Measurements from ENCODE around the gene ATN1.

DNA sequence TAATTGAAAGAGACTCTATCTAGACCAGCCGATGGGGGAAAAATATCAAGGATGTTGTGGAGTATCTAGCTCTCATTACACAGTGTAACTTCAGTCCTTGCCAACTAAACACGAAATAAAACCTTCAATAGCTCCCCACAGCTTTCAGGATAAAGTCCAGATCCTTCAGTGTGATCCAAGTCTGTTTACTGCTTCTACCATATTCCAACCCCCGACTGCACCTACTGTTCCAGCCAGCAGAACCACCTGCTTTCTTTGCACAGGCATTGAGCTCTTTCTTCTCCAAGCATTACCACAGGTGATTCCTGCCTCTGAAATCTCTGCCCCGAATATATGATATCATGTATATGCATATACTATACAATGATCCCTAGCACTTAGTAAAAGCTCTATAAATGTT is 25.3 kb upstream of the ATN1 start:
- TF ChIP-seq, protein P1, sequence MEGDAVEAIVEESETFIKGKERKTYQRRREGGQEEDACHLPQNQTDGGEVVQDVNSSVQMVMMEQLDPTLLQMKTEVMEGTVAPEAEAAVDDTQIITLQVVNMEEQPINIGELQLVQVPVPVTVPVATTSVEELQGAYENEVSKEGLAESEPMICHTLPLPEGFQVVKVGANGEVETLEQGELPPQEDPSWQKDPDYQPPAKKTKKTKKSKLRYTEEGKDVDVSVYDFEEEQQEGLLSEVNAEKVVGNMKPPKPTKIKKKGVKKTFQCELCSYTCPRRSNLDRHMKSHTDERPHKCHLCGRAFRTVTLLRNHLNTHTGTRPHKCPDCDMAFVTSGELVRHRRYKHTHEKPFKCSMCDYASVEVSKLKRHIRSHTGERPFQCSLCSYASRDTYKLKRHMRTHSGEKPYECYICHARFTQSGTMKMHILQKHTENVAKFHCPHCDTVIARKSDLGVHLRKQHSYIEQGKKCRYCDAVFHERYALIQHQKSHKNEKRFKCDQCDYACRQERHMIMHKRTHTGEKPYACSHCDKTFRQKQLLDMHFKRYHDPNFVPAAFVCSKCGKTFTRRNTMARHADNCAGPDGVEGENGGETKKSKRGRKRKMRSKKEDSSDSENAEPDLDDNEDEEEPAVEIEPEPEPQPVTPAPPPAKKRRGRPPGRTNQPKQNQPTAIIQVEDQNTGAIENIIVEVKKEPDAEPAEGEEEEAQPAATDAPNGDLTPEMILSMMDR (IDR thresholded peaks at IDR 0.05), result no peak
- TF ChIP-seq EZH2phosphoT487 (IDR thresholded peaks at IDR 0.05), result no peak

Measured in neural progenitor cell (in vitro differentiated cells).